GM12878 (cell line): ENCODE results near the gene MUC13. TPM values are rescaled to one million over a fixed set of nuclear protein-coding genes. Genes with fewer than 3 reads are reported as not detected.

ENCODE experiments used
- ATAC-seq: fragments of 200-7000 bp; cut with Tn5 transposase; 3 replicates; pipeline ENCODE4 v1.9.1; 2020; ENCODE audit warnings: mild to moderate bottlenecking, moderate library complexity
- BruUV-seq: library from RNA; stranded (reverse); fragments of 400-500 nt; replicated peaks from 2 replicates; lab custom pipeline; 2021; lab: Mats Ljungman, UMichigan
- CTCF ChIA-PET: fragments of 300-600 bp; sonication (Branson Sonifier 250); formaldehyde crosslinking; extraction: SDS; loops from one replicate; lab custom pipeline; 2021; ENCODE audit warnings: inconsistent platforms; lab: Yijun Ruan, JAX
- POLR2A ChIA-PET: fragments of 350-600 bp; formaldehyde crosslinking; extraction: SDS; loops from one replicate; lab custom pipeline; 2021; ENCODE audit warnings: inconsistent platforms; lab: Charles Lee
- RAD21 ChIA-PET: fragments of 300-600 bp; sonication (Branson Sonifier 250); formaldehyde crosslinking; loops from one replicate; lab custom pipeline; 2023; ENCODE audit warnings: antibody characterized with exemption; ENCODE audit not compliant: unreplicated experiment; lab: Charles Lee
- SMC1A ChIA-PET: fragments of 300-600 bp; sonication (Branson Sonifier 250); formaldehyde crosslinking; loops from one replicate; lab custom pipeline; 2023; ENCODE audit not compliant: unreplicated experiment, uncharacterized antibody; lab: Charles Lee
- DNase-seq: peaks from one replicate; pipeline ENCODE4 v3.0.0-alpha.2; 2011; ENCODE audit warnings: low read depth, low spot score
- FAIRE-seq: peaks from 3 replicates; lab custom pipeline; 2011; peaks lifted over from hg19 to GRCh38; lab: Jason Lieb, UNC
- H2AFZ ChIP-seq: 2 replicates; pipeline ENCODE4 v1.6.0; 2011; ENCODE audit warnings: low read depth, low read length, control low read depth; ENCODE audit not compliant: control insufficient read depth
- H3K27ac ChIP-seq: 2 replicates; pipeline ENCODE4 v1.5.1; 2011; ENCODE audit warnings: control low read depth; ENCODE audit not compliant: control insufficient read depth, insufficient read depth
- H3K27me3 ChIP-seq, 2 experiments: replicated peaks in 1 of 2; 2 replicates each; pipeline versions ENCODE4 v1.6.0 to v1.6.1; 2011; ENCODE audit warnings: low read length in 1 of 2; ENCODE audit not compliant: control insufficient read depth in 2 of 2, insufficient read depth in 2 of 2
- H3K36me3 ChIP-seq, 2 experiments: 2 replicates each; pipeline ENCODE4 v1.5.1; 2011; ENCODE audit warnings: low read length in 1 of 2; ENCODE audit not compliant: control insufficient read depth in 2 of 2, insufficient read depth in 2 of 2
- H3K4me1 ChIP-seq: 2 replicates; pipeline ENCODE4 v1.6.1; 2011; ENCODE audit warnings: mild to moderate bottlenecking, low read length, moderate library complexity, mixed read lengths; ENCODE audit not compliant: control insufficient read depth, insufficient read depth
- H3K4me2 ChIP-seq: 2 replicates; pipeline ENCODE4 v1.6.0; 2011; ENCODE audit warnings: control low read depth; ENCODE audit not compliant: control insufficient read depth, insufficient read depth
- H3K4me3 ChIP-seq: fragments of 200-600 bp; sonication (generic); 2 replicates; pipeline ENCODE4 v1.5.1; 2016
- H3K79me2 ChIP-seq: 2 replicates; pipeline ENCODE4 v1.6.0; 2011; ENCODE audit warnings: low read length; ENCODE audit not compliant: control insufficient read depth, insufficient read depth
- H3K9ac ChIP-seq: 2 replicates; pipeline ENCODE4 v1.8.0; 2011; ENCODE audit warnings: low read length, control low read depth, mixed read lengths; ENCODE audit not compliant: control insufficient read depth, insufficient read depth
- H3K9me3 ChIP-seq: replicated peaks from 3 replicates; pipeline ENCODE4 v1.5.1; 2011; ENCODE audit warnings: mild to moderate bottlenecking, low read length; ENCODE audit not compliant: control insufficient read depth, insufficient read depth
- H4K20me1 ChIP-seq: 2 replicates; pipeline ENCODE4 v1.6.0; 2011; ENCODE audit not compliant: control insufficient read depth, insufficient read depth
- BRCA1 ChIP-seq: IDR thresholded peaks from 2 replicates; pipeline ENCODE4 v1.6.1; 2011; ENCODE audit warnings: low read depth, low read length, improper control_type of control experiment
- CREM ChIP-seq: IDR thresholded peaks from 2 replicates; pipeline ENCODE4 v1.6.1; 2014; ENCODE audit warnings: antibody characterized with exemption, low read depth
- CTCF ChIP-seq, 3 experiments: IDR thresholded peaks in 2 of 3; conservative IDR thresholded peaks in 1 of 3; 2 replicates each; pipeline ENCODE4 v1.5.1; 2011; ENCODE audit warnings: low read depth in 3 of 3, low read length in 3 of 3, mild to moderate bottlenecking in 3 of 3, control low read depth in 2 of 3, moderate library complexity in 2 of 3, inconsistent platforms in 1 of 3, mixed read lengths in 1 of 3; ENCODE audit not compliant: control insufficient read depth in 2 of 3, insufficient read depth in 1 of 3; ENCODE audit errors: extremely low read depth in 1 of 3
- EGR1 ChIP-seq, 2 experiments: IDR thresholded peaks; 1 replicate in 1 of 2; 2 replicates in 1 of 2; pipeline ENCODE4 v1.6.1; 2011 to 2012; ENCODE audit warnings: low read depth in 2 of 2, low read length in 2 of 2, borderline replicate concordance in 1 of 2, mild to moderate bottlenecking in 1 of 2, moderate library complexity in 1 of 2
- ELK1 ChIP-seq: IDR thresholded peaks from 2 replicates; pipeline ENCODE4 v1.6.1; 2012; ENCODE audit warnings: low read depth, low read length, improper control_type of control experiment
- FOS ChIP-seq: IDR thresholded peaks from 3 replicates; pipeline ENCODE4 v1.6.1; 2011; ENCODE audit warnings: borderline replicate concordance; ENCODE audit not compliant: insufficient read length; ENCODE audit errors: extremely low read depth
- KLF5 ChIP-seq: fragments of 450-650 bp; IDR thresholded peaks from 2 replicates; pipeline ENCODE4 v1.6.1; 2014; ENCODE audit warnings: mild to moderate bottlenecking; ENCODE audit not compliant: partially characterized antibody
- MEF2A ChIP-seq: IDR thresholded peaks from 2 replicates; pipeline ENCODE4 v1.6.1; 2011; ENCODE audit warnings: low read depth, mild to moderate bottlenecking, low read length, moderate library complexity; ENCODE audit not compliant: insufficient read depth
- NFIC ChIP-seq: IDR thresholded peaks from 2 replicates; pipeline ENCODE4 v1.6.1; 2012; ENCODE audit warnings: low read depth, mild to moderate bottlenecking, inconsistent platforms, low read length, moderate library complexity
- PKNOX1 ChIP-seq: fragments of 450-650 bp; IDR thresholded peaks from 2 replicates; pipeline ENCODE4 v1.6.1; 2016; ENCODE audit warnings: mild to moderate bottlenecking
- RELB ChIP-seq: fragments of 450-650 bp; IDR thresholded peaks from 2 replicates; pipeline ENCODE4 v1.6.1; 2017; ENCODE audit warnings: low read depth, mild to moderate bottlenecking, moderate library complexity
- SMAD5 ChIP-seq: IDR thresholded peaks from 2 replicates; pipeline ENCODE4 v1.6.1; 2016; ENCODE audit warnings: antibody characterized with exemption, low read depth
- SPI1 ChIP-seq: IDR thresholded peaks from 2 replicates; pipeline ENCODE4 v1.6.1; 2011; ENCODE audit warnings: low read depth, mild to moderate bottlenecking, low read length, moderate library complexity, borderline replicate concordance; ENCODE audit not compliant: insufficient read depth
- ZBED1 ChIP-seq: IDR thresholded peaks from 2 replicates; pipeline ENCODE4 v1.6.1; 2016; ENCODE audit warnings: borderline replicate concordance
- WGBS: methylation state at CpG from one replicate; pipeline ENCODE4 v1.1.6; 2016; ENCODE audit warnings: low lambda C conversion rate; ENCODE audit not compliant: insufficient replicate concordance, insufficient coverage; ENCODE audit errors: missing lambda C conversion rate; 5-methylcytosine and 5-hydroxymethylcytosine counted together
- in situ Hi-C: fragments of 300-500 bp; cut with MboI; formaldehyde crosslinking; loops from 9 replicates; pipeline ENCODE4 v1.14.3; 2018; ENCODE audit warnings: mixed read lengths
- intact Hi-C: fragments of 100-400 bp; cut with micrococcal nuclease; formaldehyde crosslinking; loops from one replicate; pipeline ENCODE4 v1.14.2; 2022; ENCODE audit not compliant: unreplicated experiment
- polyA plus RNA-seq, 11 experiments: library from polyadenylated mRNA; depleted of rRNA in 4 of 11; unstranded in 6 of 11; stranded (reverse) in 5 of 11; fragments of >200 nt; fragmentation: Nextera tagmentation in 4 of 11; fragmentation: Illumina TruSeq in 1 of 11; extraction: Ambion mirVana in 4 of 11; extraction: Trizol in 1 of 11; gene quantifications; 1 replicate in 1 of 11; 2 replicates in 10 of 11; pipeline versions ENCODE4 v1.2.1 to v1.2.3, GENCODE V29; 2011 to 2016; ENCODE audit warnings: inconsistent platforms in 2 of 11, missing spikeins in 2 of 11, low read depth in 1 of 11
- total RNA-seq, 4 experiments: library from RNA; depleted of rRNA in 3 of 4; stranded (reverse); fragments of >200 nt in 3 of 4; fragmentation: Illumina TruSeq in 1 of 4; extraction: Trizol in 1 of 4; gene quantifications; 2 replicates each; pipeline versions ENCODE4 v1.2.1 to v1.2.3, GENCODE V29; 2013 to 2021

MUC13 gene
- total and polyA plus RNA-seq, 10 of the 15 experiments (the other 5 are each of a cell fraction or from before 2014, with no cell fraction given): 0.27 to 60.1 (median 0.76) TPM

GRCh38 chr3:124919756-124920155, 14.8 kb downstream of the MUC13 start (continued):
- no peak for TF ChIP-seq ELK1
- TF ChIP-seq PKNOX1: no peak
- TF ChIP-seq FOS: no peak
- TF ChIP-seq SMAD5: no peak
- no peak for TF ChIP-seq EGR1 (IDR thresholded peaks at IDR 0.05; ENCODE audit: borderline replicate concordance in 1 of 2, low read depth in 2 of 2, low read length in 2 of 2)
- TF ChIP-seq BRCA1: no peak

GRCh38 chr3:124918524-124918923, 16.0 kb downstream of the MUC13 start:
- FAIRE-seq (no peak), ATAC-seq (no peak), DNase-seq (no peak)
- ChIA-PET POLR2A (interaction anchor here (1.5 kb wide), 1 partner anchor 12 kb away, joined by 4 read pairs; no protein-coding TSS in a partner anchor), RAD21 (interaction anchor here (0.6 kb wide), 1 partner anchor 72 kb away, joined by 3 read pairs; no protein-coding TSS in a partner anchor), SMC1A (interaction anchor here (0.7 to 1.7 kb wide), 6 partner anchors 9 to 572 kb away, joined by 3 to 4 read pairs (median 3); no protein-coding TSS in a partner anchor), CTCF (interaction anchor here (0.6 to 3.6 kb wide), 4 partner anchors 9 to 506 kb away, joined by 3 to 16 read pairs (median 5); no protein-coding TSS in a partner anchor)
- H2AFZ ChIP-seq: no peak overlapping the region
- BruUV-seq: no TSS peak
- H3K4me1 ChIP-seq: no peaks in the 10 kb centered on the region
- no peak overlapping the region for H3K9ac ChIP-seq
- in situ Hi-C loops (no loop called here), intact Hi-C loops (no loop called here)
- H3K36me3 ChIP-seq: no peaks in the 10 kb centered on the region
- H3K79me2 ChIP-seq: no peaks in the 10 kb centered on the region
- WGBS: 98% methylated on average over 2 of the region's 2 CpGs
- H3K27ac ChIP-seq: no peak overlapping the region
- no peak overlapping the region for H3K4me2 ChIP-seq
- no peaks in the 10 kb centered on the region for H3K9me3 ChIP-seq
- TF ChIP-seq SPI1 (no peak), NFIC (no peak), MEF2A (no peak), CREM (no peak), ZBED1 (no peak), CTCF (IDR thresholded peaks at IDR 0.05 in 2 of 3, conservative IDR thresholded peaks at IDR 0.05 in 1 of 3; ENCODE audit: control insufficient read depth in 2 of 3, extremely low read depth in 1 of 3, insufficient read depth in 1 of 3, low read depth in 3 of 3, low read length in 3 of 3) (no peak), RELB (no peak), KLF5 (no peak)
- no peak overlapping the region for H3K4me3 ChIP-seq
- H4K20me1 ChIP-seq: no peaks in the 10 kb centered on the region
- peaks cover 0 to 2% of the 10 kb centered on the region in 2 experiments; a peak in 1 of 4 replicates for H3K27me3 ChIP-seq
